Fibroblast of the aortic adventitia (primary cell): ENCODE results near the gene NBEA. TPM values are rescaled to one million over a fixed set of nuclear protein-coding genes. Genes with fewer than 3 reads are reported as not detected.

ENCODE experiments used
- DNase-seq: peaks from one replicate; pipeline ENCODE4 v3.0.0-alpha.2; 2010; ENCODE audit warnings: low read depth
- H3K4me3 ChIP-seq: 2 replicates; pipeline ENCODE4 v1.5.1; 2011; ENCODE audit warnings: low read depth, mild to moderate bottlenecking, control low read depth, low read length, moderate library complexity
- total RNA-seq: library from RNA; depleted of rRNA; stranded (reverse); fragments of >200 nt; gene quantifications from 2 replicates; pipeline ENCODE4 v1.2.3, GENCODE V29; 2012; ENCODE audit warnings: low replicate concordance
- TF ChIP-seq, protein P1 (sequence below): IDR thresholded peaks from 2 replicates; pipeline ENCODE4 v1.5.1; 2011; ENCODE audit warnings: mild to moderate bottlenecking, low read length, control low read depth, inconsistent platforms; ENCODE audit not compliant: insufficient read depth

NBEA gene
- total RNA-seq, 1 donor = 6.9 TPM

GRCh38 chr13:35333157-35333556 lies 391.1 kb downstream of the NBEA start:
- H3K4me3 ChIP-seq = no peak overlapping the region
- no peak for DNase-seq
- TF ChIP-seq, protein P1, sequence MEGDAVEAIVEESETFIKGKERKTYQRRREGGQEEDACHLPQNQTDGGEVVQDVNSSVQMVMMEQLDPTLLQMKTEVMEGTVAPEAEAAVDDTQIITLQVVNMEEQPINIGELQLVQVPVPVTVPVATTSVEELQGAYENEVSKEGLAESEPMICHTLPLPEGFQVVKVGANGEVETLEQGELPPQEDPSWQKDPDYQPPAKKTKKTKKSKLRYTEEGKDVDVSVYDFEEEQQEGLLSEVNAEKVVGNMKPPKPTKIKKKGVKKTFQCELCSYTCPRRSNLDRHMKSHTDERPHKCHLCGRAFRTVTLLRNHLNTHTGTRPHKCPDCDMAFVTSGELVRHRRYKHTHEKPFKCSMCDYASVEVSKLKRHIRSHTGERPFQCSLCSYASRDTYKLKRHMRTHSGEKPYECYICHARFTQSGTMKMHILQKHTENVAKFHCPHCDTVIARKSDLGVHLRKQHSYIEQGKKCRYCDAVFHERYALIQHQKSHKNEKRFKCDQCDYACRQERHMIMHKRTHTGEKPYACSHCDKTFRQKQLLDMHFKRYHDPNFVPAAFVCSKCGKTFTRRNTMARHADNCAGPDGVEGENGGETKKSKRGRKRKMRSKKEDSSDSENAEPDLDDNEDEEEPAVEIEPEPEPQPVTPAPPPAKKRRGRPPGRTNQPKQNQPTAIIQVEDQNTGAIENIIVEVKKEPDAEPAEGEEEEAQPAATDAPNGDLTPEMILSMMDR = no peak

- DNase-seq = no peak
- TF ChIP-seq, protein P1 = no peak
Observed at GRCh38 chr13:35342440-35342839, 400.4 kb downstream of the NBEA start.

DNA sequence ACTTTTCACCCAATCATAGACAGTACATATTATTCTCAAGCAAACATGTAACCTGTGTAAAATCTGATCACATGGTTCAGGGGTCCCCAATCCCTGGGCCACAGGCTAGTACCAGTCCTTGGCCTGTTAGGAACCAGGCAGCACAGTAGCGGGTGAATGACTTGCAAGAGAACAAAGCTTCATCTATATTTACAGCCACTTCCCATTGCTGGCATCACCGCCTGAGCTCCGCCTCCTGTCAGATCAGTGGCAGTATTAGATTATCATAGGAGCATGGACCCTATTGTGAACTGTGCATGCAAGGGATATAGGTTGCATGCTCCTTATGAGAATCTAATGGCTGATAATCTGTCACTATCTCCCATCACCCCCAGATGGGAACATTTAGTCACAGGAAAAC lies 401.3 kb downstream of the NBEA start:
- no peak for DNase-seq
- no peak overlapping the region for H3K4me3 ChIP-seq
- TF ChIP-seq, protein P1 = no peak

More at GRCh38 chr13:35342440-35342839, 400.4 kb downstream of the NBEA start:
- H3K4me3 ChIP-seq = no peak overlapping the region

- no peak overlapping the region for H3K4me3 ChIP-seq
- TF ChIP-seq, protein P1 = no peak
- no peak for DNase-seq
Observed at GRCh38 chr13:35345992-35346391, 403.9 kb downstream of the NBEA start.

DNA sequence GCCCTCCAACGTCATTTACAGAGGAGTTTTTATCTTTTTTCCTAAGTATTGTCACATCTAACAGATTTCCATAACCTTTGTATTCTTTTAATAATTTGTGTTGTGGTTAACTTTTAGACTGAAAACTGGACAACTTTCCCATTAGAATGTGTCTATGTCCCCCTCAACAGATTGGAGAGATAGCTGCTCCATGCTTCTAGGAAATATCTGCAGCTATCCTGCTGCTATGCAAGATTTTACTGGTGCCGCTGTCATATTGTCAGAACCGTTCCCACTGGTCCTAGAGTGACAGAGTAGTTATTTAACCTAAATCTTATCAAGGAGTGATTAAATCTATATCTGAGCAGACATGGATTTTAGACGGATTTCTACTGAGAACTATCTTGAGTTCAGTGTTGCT lies 404.4 kb downstream of the NBEA start:
- TF ChIP-seq, protein P1 = no peak
- H3K4me3 ChIP-seq = no peak overlapping the region
- DNase-seq = no peak

DNA sequence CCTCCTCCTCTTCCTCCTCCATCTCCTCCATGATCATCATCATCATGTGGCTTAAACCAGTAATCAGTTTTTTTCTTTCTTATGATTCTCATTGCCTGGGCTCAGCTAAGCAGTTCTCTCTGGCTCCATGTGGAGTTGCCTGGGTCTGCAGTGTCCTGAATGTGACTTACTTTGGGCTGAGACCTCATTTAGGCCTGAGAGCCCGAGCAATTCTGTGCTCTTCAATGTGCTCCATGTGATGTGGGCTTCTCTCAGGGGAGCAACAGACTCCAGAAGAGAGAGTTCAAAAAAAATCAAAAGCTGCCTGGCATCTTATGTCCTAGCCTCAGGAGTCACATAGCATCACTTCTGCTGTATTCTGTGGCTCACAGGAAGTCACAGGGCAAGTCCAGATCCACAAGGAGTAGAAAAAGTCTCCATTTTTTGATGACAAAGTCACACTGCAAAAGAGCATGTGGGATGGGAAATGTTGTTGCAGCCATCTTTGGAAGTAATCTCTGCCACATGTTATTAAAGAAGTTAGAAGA lies 405.7 kb downstream of the NBEA start:
- H3K4me3 ChIP-seq = no peak overlapping the region
- TF ChIP-seq, protein P1 = no peak
- DNase-seq = no peak

DNA sequence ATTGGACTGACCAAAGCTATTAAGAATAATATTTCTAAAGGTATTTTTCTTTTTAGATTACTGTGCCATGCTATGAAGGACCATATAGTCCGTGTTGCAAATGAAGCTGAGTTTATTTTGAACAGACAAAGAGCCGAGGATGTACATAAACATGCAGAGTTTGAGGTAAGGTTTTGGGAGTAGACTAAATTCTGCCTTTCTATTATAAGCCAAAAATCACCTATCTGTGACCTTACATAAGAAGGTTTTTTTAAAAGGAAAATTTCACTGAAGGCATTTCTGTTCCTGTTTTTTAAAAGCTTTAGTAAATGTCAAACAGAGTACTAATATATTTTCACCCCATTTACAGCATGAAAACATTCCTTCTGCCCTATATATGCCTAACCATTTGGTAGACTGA lies 407.0 kb downstream of the NBEA start:
- H3K4me3 ChIP-seq = no peak overlapping the region
- DNase-seq = no peak
- TF ChIP-seq, protein P1 = no peak
